ENCODE results near the gene IRAK2. TPM values are rescaled to one million over a fixed set of nuclear protein-coding genes. Genes with fewer than 3 reads are reported as not detected.
"Not testable (repeated sequence)": the region's sequence is repeated elsewhere in the genome, so short reads cannot be mapped to it uniquely, and the experiment has no call there.

IRAK2 gene
- total and polyA plus RNA-seq, 2 experiments from 2014 or later = 2.5 to 3.7 TPM

DNA sequence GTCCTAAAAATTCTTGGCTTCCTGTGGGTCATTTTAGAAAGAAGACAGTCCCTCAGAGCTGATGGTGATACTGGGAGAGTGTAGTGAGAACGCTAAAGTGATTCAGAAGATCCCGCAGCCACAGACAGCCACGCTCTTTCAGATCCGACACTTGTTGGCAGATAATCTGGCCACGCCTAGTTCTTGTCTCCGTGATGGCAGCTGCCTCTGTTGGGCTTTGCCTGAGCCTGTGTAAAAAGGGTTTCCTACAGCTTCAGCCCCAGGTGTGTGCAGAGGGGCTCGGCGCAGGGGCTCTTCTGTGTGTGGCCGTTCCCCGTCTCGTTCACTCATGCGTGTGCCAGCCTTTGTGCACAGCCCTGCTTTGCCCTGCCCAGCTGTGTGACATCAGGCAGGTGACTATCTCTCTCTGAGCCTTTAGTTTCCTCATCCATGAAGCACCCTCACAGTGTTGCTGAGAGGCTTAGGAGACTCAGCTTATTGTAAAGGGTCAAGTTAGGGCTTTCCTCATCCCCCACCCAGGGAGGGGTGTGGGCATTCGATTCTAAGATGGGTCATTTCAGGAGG lies 6.3 kb downstream of the IRAK2 start:
- H3K4me3 ChIP-seq = no peak overlapping the region
- no peaks in the 10 kb centered on the region for H3K9me2 ChIP-seq (replicated peaks; ENCODE audit: insufficient read depth)
- H3K27ac ChIP-seq = no peak overlapping the region
- no peak for DNase-seq (ENCODE audit: low spot score)
- TF ChIP-seq, protein P1, sequence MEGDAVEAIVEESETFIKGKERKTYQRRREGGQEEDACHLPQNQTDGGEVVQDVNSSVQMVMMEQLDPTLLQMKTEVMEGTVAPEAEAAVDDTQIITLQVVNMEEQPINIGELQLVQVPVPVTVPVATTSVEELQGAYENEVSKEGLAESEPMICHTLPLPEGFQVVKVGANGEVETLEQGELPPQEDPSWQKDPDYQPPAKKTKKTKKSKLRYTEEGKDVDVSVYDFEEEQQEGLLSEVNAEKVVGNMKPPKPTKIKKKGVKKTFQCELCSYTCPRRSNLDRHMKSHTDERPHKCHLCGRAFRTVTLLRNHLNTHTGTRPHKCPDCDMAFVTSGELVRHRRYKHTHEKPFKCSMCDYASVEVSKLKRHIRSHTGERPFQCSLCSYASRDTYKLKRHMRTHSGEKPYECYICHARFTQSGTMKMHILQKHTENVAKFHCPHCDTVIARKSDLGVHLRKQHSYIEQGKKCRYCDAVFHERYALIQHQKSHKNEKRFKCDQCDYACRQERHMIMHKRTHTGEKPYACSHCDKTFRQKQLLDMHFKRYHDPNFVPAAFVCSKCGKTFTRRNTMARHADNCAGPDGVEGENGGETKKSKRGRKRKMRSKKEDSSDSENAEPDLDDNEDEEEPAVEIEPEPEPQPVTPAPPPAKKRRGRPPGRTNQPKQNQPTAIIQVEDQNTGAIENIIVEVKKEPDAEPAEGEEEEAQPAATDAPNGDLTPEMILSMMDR (IDR thresholded peaks at IDR 0.05; ENCODE audit: poor library complexity) = no peak
- TF ChIP-seq EZH2phosphoT487 (IDR thresholded peaks at IDR 0.05; ENCODE audit: low read depth, severe bottlenecking, unreplicated experiment) (no peak), EZH2 (IDR thresholded peaks at IDR 0.05; ENCODE audit: borderline replicate concordance) (no peak)
- no peaks in the 10 kb centered on the region for H3K4me1 ChIP-seq (ENCODE audit: insufficient read depth)
- H3K27me3 ChIP-seq = no peaks in the 10 kb centered on the region
- no peaks in the 10 kb centered on the region for H3K9me3 ChIP-seq (ENCODE audit: low read depth)
- no peaks in the 10 kb centered on the region for H4K20me1 ChIP-seq (ENCODE audit: insufficient read depth, poor library complexity, severe bottlenecking)
- no peaks in the 10 kb centered on the region for H3K36me3 ChIP-seq (replicated peaks; ENCODE audit: insufficient read depth, low read depth)
- no peak overlapping the region for H3K4me2 ChIP-seq
- H2AFZ ChIP-seq = no peak overlapping the region
- WGBS (ENCODE audit: low lambda C conversion rate, missing lambda C conversion rate) = 89% methylated on average over 13 of the region's 13 CpGs
- H3K79me2 ChIP-seq = no peaks in the 10 kb centered on the region

DNA sequence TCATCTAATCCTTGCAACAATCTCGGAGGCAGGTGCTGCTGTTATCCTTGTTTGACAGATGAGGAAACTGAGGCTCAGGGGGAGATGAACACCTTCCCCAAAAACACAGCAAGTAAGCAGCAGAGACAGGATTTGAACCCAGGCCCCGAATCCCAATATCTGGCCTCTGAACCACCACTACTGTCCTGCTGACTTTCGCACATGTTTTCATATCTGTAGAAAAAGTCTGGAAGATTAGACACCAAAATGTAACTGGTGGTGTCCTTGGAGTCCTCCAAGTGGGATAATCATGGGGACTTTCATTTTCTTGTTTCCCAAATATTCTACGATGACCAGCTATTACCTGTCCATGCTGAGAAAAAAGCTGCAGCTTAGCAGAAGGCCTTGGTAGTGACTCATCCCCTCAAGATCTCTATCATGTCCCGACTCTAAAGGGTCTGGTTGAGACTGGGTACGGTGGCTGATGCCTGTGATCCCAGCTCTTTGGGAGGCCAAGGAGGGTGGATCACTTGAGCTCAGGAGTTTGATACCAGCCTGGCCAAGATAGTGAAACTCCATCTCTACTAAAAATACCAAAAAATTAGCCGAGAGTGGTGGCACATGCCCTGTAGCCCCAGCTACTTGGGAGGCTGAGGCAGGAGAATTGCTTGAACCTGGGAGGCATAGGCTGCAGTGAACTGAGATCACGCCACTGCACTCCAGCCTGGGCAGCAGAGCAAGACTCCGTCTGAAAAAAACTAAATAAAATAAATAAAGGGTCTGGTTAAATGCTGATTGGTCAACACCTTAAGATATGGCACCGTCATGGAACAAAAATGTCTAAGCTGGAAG lies 8.6 kb downstream of the IRAK2 start:
- Histone ChIP-seq H2AFZ (no peak overlapping the region), H3K36me3 (replicated peaks; ENCODE audit: insufficient read depth, low read depth) (no peaks in the 10 kb centered on the region), H3K27ac (peak overlapping the region; percentile 10), H4K20me1 (ENCODE audit: insufficient read depth, poor library complexity, severe bottlenecking) (no peaks in the 10 kb centered on the region), H3K4me2 (no peak overlapping the region), H3K9me3 (ENCODE audit: low read depth) (no peaks in the 10 kb centered on the region), H3K9me2 (replicated peaks; ENCODE audit: insufficient read depth) (no peaks in the 10 kb centered on the region), H3K27me3 (no peaks in the 10 kb centered on the region), H3K4me1 (ENCODE audit: insufficient read depth) (no peaks in the 10 kb centered on the region), H3K79me2 (no peaks in the 10 kb centered on the region), H3K4me3 (no peak overlapping the region)
- DNase-seq (ENCODE audit: low spot score) = no peak
- TF ChIP-seq, protein P1 (IDR thresholded peaks at IDR 0.05; ENCODE audit: poor library complexity) = no peak
- TF ChIP-seq EZH2phosphoT487 (IDR thresholded peaks at IDR 0.05; ENCODE audit: low read depth, severe bottlenecking, unreplicated experiment) (no peak), EZH2 (IDR thresholded peaks at IDR 0.05; ENCODE audit: borderline replicate concordance) (no peak)
- 88% methylated on average over 10 of the region's 10 CpGs for WGBS (ENCODE audit: low lambda C conversion rate, missing lambda C conversion rate)

DNA sequence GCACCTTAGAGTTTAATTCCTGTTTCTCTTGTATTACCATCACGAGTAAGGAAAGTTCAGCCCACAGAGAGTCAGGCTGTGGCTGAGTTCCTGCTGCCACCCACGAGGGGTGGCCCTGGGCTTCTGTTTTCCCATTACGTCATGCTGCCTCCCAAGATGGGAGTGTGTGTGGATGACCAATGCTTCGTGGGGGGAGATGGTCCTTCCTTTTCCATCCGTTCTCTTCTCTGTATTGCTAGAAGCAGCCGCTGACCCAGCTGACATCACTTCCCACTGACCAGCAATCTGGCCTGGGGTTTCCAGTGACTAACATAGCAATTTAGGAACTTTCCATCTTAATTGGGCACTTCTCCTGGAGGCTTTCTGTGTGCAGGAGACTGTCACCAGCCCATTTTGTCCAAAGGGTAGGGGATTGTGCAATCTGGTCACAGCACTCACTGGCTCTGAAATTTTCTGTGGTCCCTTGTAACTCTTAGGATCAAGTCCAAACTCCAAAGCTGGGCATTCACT lies 9.3 kb downstream of the IRAK2 start:
- Histone ChIP-seq H3K36me3 (replicated peaks; ENCODE audit: insufficient read depth, low read depth) (no peaks in the 10 kb centered on the region), H3K79me2 (no peaks in the 10 kb centered on the region), H3K4me3 (no peak overlapping the region), H3K27ac (peak overlapping the region; percentile 10), H2AFZ (no peak overlapping the region), H3K4me1 (ENCODE audit: insufficient read depth) (no peaks in the 10 kb centered on the region), H3K9me3 (ENCODE audit: low read depth) (no peaks in the 10 kb centered on the region), H4K20me1 (ENCODE audit: insufficient read depth, poor library complexity, severe bottlenecking) (no peaks in the 10 kb centered on the region), H3K9me2 (replicated peaks; ENCODE audit: insufficient read depth) (no peaks in the 10 kb centered on the region), H3K27me3 (no peaks in the 10 kb centered on the region), H3K4me2 (no peak overlapping the region)
- peak; percentile 27 for DNase-seq (ENCODE audit: low spot score)
- WGBS (ENCODE audit: low lambda C conversion rate, missing lambda C conversion rate) = 78% methylated on average over 6 of the region's 6 CpGs
- TF ChIP-seq EZH2 (IDR thresholded peaks at IDR 0.05; ENCODE audit: borderline replicate concordance) = no peak

DNA sequence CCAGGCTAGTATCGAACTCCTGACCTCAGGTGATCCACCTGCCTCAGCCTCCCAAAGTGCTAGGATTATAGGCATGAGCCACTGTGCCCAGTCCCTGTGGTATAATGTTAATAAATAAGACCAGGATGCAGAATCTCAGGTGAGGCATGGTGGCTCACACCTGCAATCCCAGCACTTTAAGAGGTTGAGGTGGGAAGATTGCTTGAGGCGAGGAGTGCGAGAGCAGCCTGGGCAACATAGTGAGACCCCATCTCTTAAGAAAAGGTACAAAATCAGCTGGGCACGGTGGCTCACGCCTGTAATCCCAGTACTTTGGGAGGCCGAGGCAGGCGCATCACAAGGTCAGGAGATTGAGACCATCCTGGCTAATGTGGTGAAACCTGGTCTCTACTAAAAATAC lies 10.6 kb downstream of the IRAK2 start:
- not testable (repeated sequence) for H3K4me1 ChIP-seq (ENCODE audit: insufficient read depth); H3K79me2 ChIP-seq; DNase-seq (ENCODE audit: low spot score); H3K9me3 ChIP-seq (ENCODE audit: low read depth); H2AFZ ChIP-seq; H3K4me2 ChIP-seq; H4K20me1 ChIP-seq (ENCODE audit: insufficient read depth, poor library complexity, severe bottlenecking); H3K36me3 ChIP-seq (replicated peaks; ENCODE audit: insufficient read depth, low read depth); H3K9me2 ChIP-seq (replicated peaks; ENCODE audit: insufficient read depth); H3K4me3 ChIP-seq; H3K27me3 ChIP-seq; H3K27ac ChIP-seq
- WGBS (ENCODE audit: low lambda C conversion rate, missing lambda C conversion rate) = 98% methylated on average over 7 of the region's 7 CpGs

DNA sequence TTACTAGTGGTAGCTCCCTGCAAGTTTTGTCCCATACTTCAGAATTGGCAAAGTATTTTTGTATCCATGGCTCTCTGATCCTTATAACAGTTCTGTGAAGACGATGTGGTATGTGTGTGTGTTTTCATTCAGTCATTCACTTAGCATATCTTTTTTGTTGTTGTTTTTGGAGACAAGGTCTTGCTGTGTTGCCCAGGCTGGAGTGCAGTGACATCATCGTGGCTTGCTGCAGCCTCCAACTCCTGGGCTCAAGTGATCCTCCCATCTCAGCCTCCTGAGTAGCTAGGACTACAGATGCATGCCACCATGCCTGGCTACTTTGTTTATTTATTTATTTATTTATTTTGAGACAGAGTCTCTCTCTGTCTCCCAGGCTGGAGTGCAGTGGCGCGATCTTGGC lies 11.4 kb downstream of the IRAK2 start:
- H3K36me3 ChIP-seq (replicated peaks; ENCODE audit: insufficient read depth, low read depth); H2AFZ ChIP-seq; H3K4me1 ChIP-seq (ENCODE audit: insufficient read depth); H3K4me3 ChIP-seq; H3K79me2 ChIP-seq; H4K20me1 ChIP-seq (ENCODE audit: insufficient read depth, poor library complexity, severe bottlenecking); H3K27ac ChIP-seq; H3K9me2 ChIP-seq (replicated peaks; ENCODE audit: insufficient read depth); H3K9me3 ChIP-seq (ENCODE audit: low read depth); H3K4me2 ChIP-seq; DNase-seq (ENCODE audit: low spot score); H3K27me3 ChIP-seq: not testable (repeated sequence)
- 95% methylated on average over 4 of the region's 4 CpGs for WGBS (ENCODE audit: low lambda C conversion rate, missing lambda C conversion rate)
